GM06990 (cell line): ENCODE measurements around the gene N4BP2.

Source experiments
- DNase-seq: peaks from one replicate; pipeline ENCODE4 v3.0.0-alpha.2; 2011; ENCODE audit not compliant: insufficient read length; ENCODE audit errors: extremely low read depth
- H3K27me3 ChIP-seq: replicated peaks from 2 replicates; pipeline ENCODE4 v1.6.0; 2011; ENCODE audit warnings: low read length; ENCODE audit not compliant: control insufficient read depth, insufficient read depth
- H3K36me3 ChIP-seq: 2 replicates; pipeline ENCODE4 v1.5.1; 2011; ENCODE audit warnings: low read length; ENCODE audit not compliant: control insufficient read depth, insufficient read depth
- H3K4me3 ChIP-seq: replicated peaks from 2 replicates; pipeline ENCODE4 v1.5.1; 2011; ENCODE audit warnings: low read depth, mild to moderate bottlenecking, control low read depth, low read length
- TF ChIP-seq, protein P1 (sequence below): IDR thresholded peaks from 2 replicates; pipeline ENCODE4 v1.5.1; 2011; ENCODE audit warnings: low read length, control low read depth, mild to moderate bottlenecking, inconsistent platforms; ENCODE audit not compliant: insufficient read depth, poor library complexity, severe bottlenecking

Gene N4BP2

GRCh38 chr4:40205259-40206198, 148.9 kb downstream of the N4BP2 start:
- Histone ChIP-seq H3K27me3 (no peaks in the 10 kb centered on the region), H3K4me3 (peak overlapping the region; percentile 89), H3K36me3 (peaks cover 6% of the 10 kb centered on the region)
- TF ChIP-seq, protein P1, sequence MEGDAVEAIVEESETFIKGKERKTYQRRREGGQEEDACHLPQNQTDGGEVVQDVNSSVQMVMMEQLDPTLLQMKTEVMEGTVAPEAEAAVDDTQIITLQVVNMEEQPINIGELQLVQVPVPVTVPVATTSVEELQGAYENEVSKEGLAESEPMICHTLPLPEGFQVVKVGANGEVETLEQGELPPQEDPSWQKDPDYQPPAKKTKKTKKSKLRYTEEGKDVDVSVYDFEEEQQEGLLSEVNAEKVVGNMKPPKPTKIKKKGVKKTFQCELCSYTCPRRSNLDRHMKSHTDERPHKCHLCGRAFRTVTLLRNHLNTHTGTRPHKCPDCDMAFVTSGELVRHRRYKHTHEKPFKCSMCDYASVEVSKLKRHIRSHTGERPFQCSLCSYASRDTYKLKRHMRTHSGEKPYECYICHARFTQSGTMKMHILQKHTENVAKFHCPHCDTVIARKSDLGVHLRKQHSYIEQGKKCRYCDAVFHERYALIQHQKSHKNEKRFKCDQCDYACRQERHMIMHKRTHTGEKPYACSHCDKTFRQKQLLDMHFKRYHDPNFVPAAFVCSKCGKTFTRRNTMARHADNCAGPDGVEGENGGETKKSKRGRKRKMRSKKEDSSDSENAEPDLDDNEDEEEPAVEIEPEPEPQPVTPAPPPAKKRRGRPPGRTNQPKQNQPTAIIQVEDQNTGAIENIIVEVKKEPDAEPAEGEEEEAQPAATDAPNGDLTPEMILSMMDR: no peak
- DNase-seq: peak; percentile 75

GRCh38 chr4:40206426-40206825, 149.8 kb downstream of the N4BP2 start:
- no peaks in the 10 kb centered on the region for H3K27me3 ChIP-seq
- H3K4me3 ChIP-seq: peak overlapping the region; percentile 89
- TF ChIP-seq, protein P1: no peak
- H3K36me3 ChIP-seq: peaks cover 6% of the 10 kb centered on the region
- DNase-seq: no peak
